C4-2B (cell line): Measurements from ENCODE around the gene EEIG1.

Experiments
- ZFX ChIP-seq: fragments of 450-650 bp; IDR thresholded peaks from 2 replicates; pipeline ENCODE4 v1.6.1; 2017
- TF ChIP-seq, protein P1 (sequence below): fragments of 450-650 bp; conservative IDR thresholded peaks from 2 replicates; pipeline ENCODE4 v1.5.1; 2017; ENCODE audit warnings: mild to moderate bottlenecking

DNA sequence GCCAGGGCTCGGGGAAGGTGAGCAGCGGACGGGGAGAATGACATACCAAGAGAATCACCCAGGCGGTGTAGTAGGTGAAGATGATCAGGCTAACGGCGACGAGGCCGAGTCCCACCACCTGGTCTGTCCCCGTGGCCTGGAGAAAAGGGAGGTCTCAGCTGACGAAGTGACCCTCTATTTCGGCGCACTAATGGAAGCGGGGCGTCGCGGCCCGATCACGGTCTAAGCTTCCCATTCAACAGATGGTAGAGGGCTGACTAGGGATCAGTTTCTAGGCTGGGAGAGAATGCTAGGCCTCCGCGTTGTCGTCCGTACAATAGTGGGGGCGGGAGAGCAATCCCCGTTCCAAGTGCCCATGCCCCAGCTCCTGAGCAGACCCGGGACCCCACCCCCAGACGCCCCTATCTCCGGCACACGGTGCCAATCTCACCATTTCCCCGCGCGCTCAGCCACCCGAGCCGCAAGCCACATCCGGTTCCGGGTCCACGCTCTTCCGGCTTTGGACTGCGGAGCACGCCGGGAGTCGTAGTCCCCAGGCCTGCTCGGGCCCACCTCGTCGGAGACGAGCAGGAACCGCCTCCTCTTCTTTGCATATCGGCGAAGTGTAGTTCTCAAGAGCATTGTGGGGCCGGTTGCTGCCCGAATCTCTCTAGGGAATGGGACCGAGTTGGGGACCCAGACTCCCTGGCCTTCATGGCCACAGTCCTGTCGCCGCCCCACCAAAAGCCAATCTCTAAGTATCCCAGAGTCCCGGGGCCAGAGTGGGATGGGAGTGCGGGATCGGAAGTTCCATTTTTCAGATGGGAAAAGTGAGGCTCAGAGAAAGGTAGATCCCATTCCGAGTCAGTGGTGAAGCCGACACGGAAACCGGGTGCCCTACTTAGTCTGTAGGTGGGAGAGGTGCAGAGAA, 43.1 kb downstream of the EEIG1 start, which contains the start of gene DPM2:
- TF ChIP-seq, protein P1, sequence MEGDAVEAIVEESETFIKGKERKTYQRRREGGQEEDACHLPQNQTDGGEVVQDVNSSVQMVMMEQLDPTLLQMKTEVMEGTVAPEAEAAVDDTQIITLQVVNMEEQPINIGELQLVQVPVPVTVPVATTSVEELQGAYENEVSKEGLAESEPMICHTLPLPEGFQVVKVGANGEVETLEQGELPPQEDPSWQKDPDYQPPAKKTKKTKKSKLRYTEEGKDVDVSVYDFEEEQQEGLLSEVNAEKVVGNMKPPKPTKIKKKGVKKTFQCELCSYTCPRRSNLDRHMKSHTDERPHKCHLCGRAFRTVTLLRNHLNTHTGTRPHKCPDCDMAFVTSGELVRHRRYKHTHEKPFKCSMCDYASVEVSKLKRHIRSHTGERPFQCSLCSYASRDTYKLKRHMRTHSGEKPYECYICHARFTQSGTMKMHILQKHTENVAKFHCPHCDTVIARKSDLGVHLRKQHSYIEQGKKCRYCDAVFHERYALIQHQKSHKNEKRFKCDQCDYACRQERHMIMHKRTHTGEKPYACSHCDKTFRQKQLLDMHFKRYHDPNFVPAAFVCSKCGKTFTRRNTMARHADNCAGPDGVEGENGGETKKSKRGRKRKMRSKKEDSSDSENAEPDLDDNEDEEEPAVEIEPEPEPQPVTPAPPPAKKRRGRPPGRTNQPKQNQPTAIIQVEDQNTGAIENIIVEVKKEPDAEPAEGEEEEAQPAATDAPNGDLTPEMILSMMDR = no peak
- peak; percentile 52; the same call in 1 of the 2 replicates for TF ChIP-seq ZFX
